Transverse colon (tissue), 3 donors: Measurements from ENCODE around the gene SOD3.

ENCODE experiments used
- EP300 ChIP-seq: sonication (generic); formaldehyde crosslinking; IDR thresholded peaks from one replicate; pipeline ENCODE4 v1.6.1; 2017; ENCODE audit warnings: antibody characterized with exemption, low read depth
- POLR2A ChIP-seq: fragments of 450-650 bp; IDR thresholded peaks from one replicate; pipeline ENCODE4 v1.6.1; 2016; ENCODE audit warnings: antibody characterized with exemption, mild to moderate bottlenecking, moderate library complexity
- TF ChIP-seq, protein P1 (sequence below), 5 experiments: fragments of 200-600 bp in 3 of 5; fragments of 450-650 bp in 2 of 5; sonication (generic) in 3 of 5; IDR thresholded peaks; 1 replicate in 2 of 5; 2 replicates in 3 of 5; pipeline ENCODE4 v1.5.1; 2016 to 2017; ENCODE audit warnings: antibody characterized with exemption in 5 of 5, inconsistent platforms in 3 of 5, mild to moderate bottlenecking in 2 of 5, moderate library complexity in 1 of 5

DNA sequence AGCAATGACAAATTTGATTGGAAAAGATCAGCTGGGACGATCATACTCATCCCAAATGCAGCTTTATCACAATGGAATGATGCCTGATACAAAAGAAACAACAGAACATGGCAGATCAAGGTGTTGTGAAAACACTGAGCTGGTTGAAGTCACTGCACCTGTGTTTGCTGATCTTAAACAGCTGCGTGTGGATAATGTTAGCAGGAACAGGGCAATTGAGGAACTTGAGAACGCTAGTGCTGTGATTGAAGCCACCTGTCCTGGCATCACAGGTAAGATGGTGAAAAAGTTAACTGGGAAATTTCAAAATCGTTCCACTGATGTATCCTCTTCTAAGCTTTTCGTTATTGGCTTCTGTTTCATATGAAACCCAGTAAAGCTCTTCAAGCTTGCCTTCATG, 27.4 kb upstream of the SOD3 start:
- TF ChIP-seq, protein P1, sequence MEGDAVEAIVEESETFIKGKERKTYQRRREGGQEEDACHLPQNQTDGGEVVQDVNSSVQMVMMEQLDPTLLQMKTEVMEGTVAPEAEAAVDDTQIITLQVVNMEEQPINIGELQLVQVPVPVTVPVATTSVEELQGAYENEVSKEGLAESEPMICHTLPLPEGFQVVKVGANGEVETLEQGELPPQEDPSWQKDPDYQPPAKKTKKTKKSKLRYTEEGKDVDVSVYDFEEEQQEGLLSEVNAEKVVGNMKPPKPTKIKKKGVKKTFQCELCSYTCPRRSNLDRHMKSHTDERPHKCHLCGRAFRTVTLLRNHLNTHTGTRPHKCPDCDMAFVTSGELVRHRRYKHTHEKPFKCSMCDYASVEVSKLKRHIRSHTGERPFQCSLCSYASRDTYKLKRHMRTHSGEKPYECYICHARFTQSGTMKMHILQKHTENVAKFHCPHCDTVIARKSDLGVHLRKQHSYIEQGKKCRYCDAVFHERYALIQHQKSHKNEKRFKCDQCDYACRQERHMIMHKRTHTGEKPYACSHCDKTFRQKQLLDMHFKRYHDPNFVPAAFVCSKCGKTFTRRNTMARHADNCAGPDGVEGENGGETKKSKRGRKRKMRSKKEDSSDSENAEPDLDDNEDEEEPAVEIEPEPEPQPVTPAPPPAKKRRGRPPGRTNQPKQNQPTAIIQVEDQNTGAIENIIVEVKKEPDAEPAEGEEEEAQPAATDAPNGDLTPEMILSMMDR (IDR thresholded peaks at IDR 0.05), result no peak
- TF ChIP-seq POLR2A (no peak), EP300 (no peak)
